Urothelium cell line (cell line): ENCODE results near the gene MZT2B.
A peak's percentile ranks its signal among the peaks of the same experiment; 100 is the strongest.
"Not testable (repeated sequence)": the region's sequence is repeated elsewhere in the genome, so short reads cannot be mapped to it uniquely, and the experiment has no call there.

Experiments used
- DNase-seq: peaks from one replicate; pipeline ENCODE4 v3.0.0; 2011; ENCODE audit warnings: low spot score, mixed read lengths
- FAIRE-seq: peaks from 2 replicates; lab custom pipeline; 2011; peaks lifted over from hg19 to GRCh38; lab: Jason Lieb, UNC

Gene MZT2B

GRCh38 chr2:130198343-130198742 is 16.3 kb downstream of the MZT2B start, which contains the start of gene TUBA3E:
TUBA3E (minus strand) TSS chr2:130198439; CDS start chr2:130198360, 79 bp downstream.
- FAIRE-seq, result no peak
- no peak for DNase-seq

DNA sequence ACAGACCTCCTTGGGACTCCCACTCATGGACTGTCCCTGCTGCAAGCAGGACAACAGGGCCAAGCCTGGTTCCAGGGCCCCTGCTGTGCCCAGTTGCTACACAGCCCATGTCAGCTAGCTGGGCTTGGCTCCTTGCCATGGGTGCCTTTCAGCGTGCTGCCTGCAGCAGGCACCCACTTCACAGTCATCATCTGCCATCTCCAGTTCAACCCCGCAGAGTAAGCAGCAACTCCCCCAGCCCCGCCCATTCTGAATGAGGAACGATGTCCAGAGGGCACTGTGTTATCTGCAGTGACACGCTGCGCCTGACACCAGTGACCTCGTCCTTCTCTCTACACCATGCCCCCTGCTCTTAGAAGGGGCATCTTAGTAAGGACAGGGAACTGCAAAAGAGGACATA is 20.5 kb downstream of the MZT2B start:
- not testable (repeated sequence) for DNase-seq
- peak; percentile 76 for FAIRE-seq

DNA sequence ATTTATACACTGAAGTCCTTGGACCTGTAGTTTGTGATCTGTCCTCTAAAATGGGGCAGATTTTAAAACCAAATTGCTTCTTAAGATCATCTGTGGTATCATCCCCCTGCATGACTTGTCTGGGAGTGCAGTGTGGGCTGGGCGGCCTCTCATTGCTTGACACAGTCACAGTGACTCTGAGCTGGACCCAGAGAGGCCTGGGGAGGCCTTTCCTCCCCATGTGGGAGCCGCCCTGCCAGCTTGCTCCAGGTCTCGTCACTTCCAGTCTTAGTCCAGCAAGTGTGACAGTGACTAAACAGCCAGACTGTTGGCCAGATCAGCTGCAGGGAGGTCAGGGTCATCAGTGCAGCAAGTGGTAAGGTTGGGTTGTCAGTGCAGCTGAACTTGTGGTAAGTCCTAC is 21.1 kb downstream of the MZT2B start:
- DNase-seq, FAIRE-seq: not testable (repeated sequence)

DNA sequence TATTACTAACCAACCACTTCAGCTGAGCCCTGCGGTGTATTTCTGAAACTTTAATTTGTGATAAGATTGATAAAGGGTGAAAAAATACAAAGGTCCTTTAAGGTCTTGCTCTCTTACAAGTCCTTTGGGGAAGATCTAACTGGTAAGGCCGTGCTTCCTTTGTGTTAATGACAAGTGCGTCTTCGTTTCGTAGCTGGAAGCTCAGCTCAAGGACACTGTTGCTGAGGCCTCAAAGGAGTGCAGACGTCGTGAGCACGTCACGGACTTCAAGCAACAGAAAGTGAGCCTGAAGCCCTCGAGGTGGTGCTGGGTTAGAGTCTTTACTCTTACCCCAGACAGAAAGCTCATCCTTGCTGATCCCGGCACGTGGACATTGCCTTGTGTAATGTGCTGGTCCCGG is 25.0 kb downstream of the MZT2B start:
- peak; percentile 17 for FAIRE-seq
- not testable (repeated sequence) for DNase-seq

DNA sequence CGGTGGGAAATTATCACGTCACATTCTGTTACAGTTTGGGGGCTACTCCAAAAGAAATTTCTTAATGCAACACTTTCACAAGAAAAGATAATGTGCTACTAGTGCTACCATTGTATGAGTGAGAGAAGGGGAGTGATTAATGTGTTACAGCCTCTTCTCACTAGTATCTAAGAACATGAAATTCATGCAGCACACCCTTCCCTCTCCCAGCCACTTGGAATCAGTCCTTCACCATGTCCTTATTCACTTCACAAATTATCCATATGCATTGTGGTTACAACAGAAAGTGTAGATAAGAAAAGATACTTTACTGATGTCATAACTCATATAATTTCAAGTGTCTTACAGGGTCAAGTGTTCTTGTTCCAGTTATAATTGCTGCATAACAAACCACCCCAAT is 37.1 kb downstream of the MZT2B start:
- DNase-seq, result not testable (repeated sequence)
- peak; percentile 27 for FAIRE-seq

- not testable (repeated sequence) for DNase-seq, FAIRE-seq
Observed at GRCh38 chr2:130220505-130220904, 38.4 kb downstream of the MZT2B start.

DNA sequence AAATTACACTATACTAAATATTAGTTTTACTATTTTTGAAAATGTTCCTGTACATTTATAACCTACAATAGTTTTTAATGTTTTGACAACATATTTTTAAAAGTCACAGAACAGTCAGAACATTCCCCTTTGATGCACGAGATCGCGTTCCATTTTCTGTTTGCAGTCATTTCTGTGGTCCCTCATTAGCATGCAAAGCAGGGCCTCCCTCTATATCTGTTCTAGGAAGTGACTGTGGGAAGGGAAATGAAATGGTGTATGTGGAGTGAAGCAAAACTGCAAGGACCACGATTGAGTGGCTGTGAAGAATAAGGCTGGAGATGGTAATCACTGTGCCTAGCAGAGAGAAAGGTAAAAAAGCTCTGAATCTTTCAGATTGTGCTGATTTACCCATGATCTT is 40.5 kb downstream of the MZT2B start:
- FAIRE-seq, result peak; percentile 20

DNA sequence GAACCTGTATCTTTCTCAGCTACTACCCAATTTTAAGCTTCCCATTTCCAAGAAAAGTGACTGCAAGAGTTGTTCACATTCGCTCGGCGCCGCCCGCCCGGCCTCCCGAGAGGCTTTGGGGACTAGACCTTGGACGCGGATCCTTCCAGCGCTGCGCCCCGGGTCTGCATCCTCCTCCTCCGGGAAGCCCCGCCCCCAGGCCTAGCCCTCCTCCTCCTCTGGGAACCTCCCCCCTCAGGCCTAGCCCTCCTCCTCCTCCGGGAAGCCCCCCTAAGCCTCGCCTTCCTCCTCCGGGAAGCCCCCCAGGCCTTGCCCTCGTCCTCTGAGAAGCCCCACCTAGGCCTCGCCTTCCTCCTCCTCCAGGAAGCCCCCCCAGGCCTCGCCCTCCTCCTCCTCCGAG is 45.9 kb downstream of the MZT2B start:
- not testable (repeated sequence) for DNase-seq, FAIRE-seq

More for the DNA sequence above, 40.5 kb downstream of the MZT2B start:
- not testable (repeated sequence) for DNase-seq

DNA sequence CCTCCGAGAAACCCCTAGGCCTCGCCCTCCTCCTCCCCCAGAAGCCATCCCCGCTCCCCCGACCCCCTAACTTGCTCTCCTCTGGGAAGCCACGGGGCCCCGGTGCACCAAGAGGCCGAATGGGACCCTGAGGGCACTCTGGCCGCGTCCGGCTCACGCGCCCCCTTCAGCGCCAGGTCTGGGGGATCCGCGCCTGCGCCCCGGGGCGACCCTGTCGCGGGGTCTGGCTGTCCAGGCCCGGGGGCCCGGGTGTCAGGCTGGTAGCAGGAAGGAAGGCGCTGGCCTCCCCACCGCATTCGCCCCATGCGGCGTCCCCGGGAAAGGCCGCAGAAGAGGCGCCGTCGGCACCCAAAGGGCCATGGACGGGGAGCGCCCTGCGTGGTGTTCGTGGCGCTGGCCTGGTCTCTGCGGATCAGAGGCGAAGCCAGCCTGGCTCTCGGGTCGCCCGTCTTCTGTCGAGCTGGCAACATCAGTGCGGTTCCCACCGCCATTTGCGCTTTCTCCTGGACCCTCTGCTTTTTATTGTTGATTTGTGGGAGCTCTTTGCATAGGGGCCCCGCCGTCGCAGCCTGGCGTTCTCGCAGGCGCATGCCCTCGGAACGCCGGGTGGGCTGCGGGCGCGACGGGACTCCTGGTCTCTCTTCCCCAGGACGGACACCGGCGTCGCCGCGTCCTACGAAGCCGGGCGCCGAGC is 46.6 kb downstream of the MZT2B start:
- not testable (repeated sequence) for FAIRE-seq, DNase-seq

DNA sequence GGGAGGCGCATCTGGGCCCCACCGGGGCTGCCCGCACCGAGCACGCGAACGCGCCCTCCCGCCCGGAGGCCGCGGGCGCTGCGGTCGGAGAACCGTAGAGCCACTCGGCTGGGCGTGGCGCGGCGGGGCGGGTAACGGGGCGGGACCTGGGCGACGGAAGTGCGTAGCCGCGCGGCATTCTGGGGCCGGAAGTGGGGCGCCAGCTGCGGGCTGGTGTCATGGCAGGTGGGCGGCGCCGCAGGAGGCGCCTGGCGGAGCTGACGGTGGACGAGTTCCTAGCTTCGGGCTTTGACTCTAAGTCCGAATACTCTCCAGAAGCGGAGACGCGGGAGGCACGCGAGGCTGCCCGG is 47.1 kb downstream of the MZT2B start:
- not testable (repeated sequence) for FAIRE-seq
- peak; percentile 85 for DNase-seq

DNA sequence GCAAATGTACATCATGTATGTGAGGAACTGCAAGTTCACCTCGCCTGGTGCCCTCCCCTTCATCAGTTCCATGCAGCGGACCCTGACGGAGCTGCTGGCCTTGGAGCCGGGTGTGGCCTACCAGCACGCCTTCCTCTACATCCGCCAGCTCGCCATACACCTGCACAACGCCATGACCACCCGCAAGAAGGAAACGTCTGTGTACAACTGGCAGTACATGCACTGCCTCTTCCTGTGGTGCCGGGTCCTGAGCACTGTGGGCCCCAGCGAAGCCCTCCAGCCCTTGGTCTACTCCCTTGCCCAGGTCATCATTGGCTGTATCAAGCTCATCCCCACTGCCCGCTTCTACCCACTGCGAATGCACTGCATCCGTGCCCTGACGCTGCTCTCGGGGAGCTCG is 48.3 kb downstream of the MZT2B start:
- FAIRE-seq, DNase-seq: not testable (repeated sequence)

DNA sequence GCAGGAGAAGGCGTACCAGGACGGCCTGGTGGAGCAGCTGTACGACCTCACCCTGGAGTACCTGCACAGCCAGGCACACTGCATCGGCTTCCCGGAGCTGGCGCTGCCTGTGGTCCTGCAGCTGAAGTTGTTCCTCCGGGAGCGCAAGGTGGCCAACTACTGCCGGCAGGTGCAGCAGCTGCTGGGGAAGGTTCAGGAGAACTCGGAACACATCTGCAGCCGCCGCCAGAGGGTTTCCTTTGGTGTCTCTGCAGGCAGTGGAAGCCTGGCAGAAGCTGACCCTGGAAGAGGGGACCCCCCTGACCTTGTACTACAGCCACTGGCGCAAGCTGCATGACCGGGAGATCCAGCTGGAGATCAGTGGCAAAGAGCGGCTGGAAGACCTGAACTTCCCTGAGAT is 48.8 kb downstream of the MZT2B start:
- not testable (repeated sequence) for FAIRE-seq

GRCh38 chr2:130231656-130232055 is 49.6 kb downstream of the MZT2B start:
- FAIRE-seq (no peak), DNase-seq (no peak)

More for the DNA sequence above, 48.8 kb downstream of the MZT2B start:
- not testable (repeated sequence) for DNase-seq

- not testable (repeated sequence) for DNase-seq, FAIRE-seq
Observed at GRCh38 chr2:130233066-130233465, 51.0 kb downstream of the MZT2B start.

GRCh38 chr2:130239581-130239980 is 57.5 kb downstream of the MZT2B start:
- DNase-seq, FAIRE-seq: not testable (repeated sequence)
